ENCODE data around the gene PILRA.
A peak's percentile ranks its signal among the peaks of the same experiment; 100 is the strongest.

The PILRA gene

GRCh38 chr7:100427762-100428198 is 54.5 kb downstream of the PILRA start:
- Histone ChIP-seq H3K4me3 (ENCODE audit: low read length) (peak overlapping the region; percentile 1; the same call in 1 of the 2 replicates), H3K4me1 (ENCODE audit: control insufficient read depth, insufficient read depth, low read length) (peaks cover 6% of the 10 kb centered on the region), H3K9me3 (ENCODE audit: control insufficient read depth, insufficient read depth, low read length) (no peaks in the 10 kb centered on the region), H3K36me3 (ENCODE audit: control insufficient read depth, insufficient read depth, low read length) (peaks cover 5% of the 10 kb centered on the region), H3K27ac (ENCODE audit: low read length) (no peak overlapping the region), H3K27me3 (ENCODE audit: control insufficient read depth, insufficient read depth, low read length) (peaks cover 4% of the 10 kb centered on the region; the same call in 1 of the 2 replicates)
- WGBS (ENCODE audit: insufficient coverage, insufficient read length) = no CpG with 5 or more reads among the region's 16 CpGs
- DNase-seq (ENCODE audit: low read depth, low spot score) = no peak

GRCh38 chr7:100428199-100428966 is 55.1 kb downstream of the PILRA start, which contains the start of gene ZCWPW1:
Gene ZCWPW1 (minus strand): TSS chr7:100428703. CDS start chr7:100420649, 8,054 bp downstream.
- WGBS (ENCODE audit: insufficient coverage, insufficient read length) = no CpG with 5 or more reads among the region's 66 CpGs
- no peaks in the 10 kb centered on the region for H3K9me3 ChIP-seq (ENCODE audit: control insufficient read depth, insufficient read depth, low read length)

GRCh38 chr7:100428967-100429636 is 55.8 kb downstream of the PILRA start:
- no peaks in the 10 kb centered on the region for H3K9me3 ChIP-seq (ENCODE audit: control insufficient read depth, insufficient read depth, low read length)
- H3K4me3 ChIP-seq (ENCODE audit: low read length) = peak overlapping the region; percentile 77; the same call in 1 of the 2 replicates
- H3K27me3 ChIP-seq (ENCODE audit: control insufficient read depth, insufficient read depth, low read length) = peaks cover 4% of the 10 kb centered on the region; the same call in 1 of the 2 replicates
- peak; percentile 99 for DNase-seq (ENCODE audit: low read depth, low spot score)
- no CpG with 5 or more reads among the region's 40 CpGs for WGBS (ENCODE audit: insufficient coverage, insufficient read length)
- peaks cover 6% of the 10 kb centered on the region for H3K4me1 ChIP-seq (ENCODE audit: control insufficient read depth, insufficient read depth, low read length)
- H3K27ac ChIP-seq (ENCODE audit: low read length) = no peak overlapping the region
- H3K36me3 ChIP-seq (ENCODE audit: control insufficient read depth, insufficient read depth, low read length) = peaks cover 14% of the 10 kb centered on the region

More at GRCh38 chr7:100428199-100428966, 55.1 kb downstream of the PILRA start, which contains the start of gene ZCWPW1:
- Histone ChIP-seq H3K27me3 (ENCODE audit: control insufficient read depth, insufficient read depth, low read length) (peaks cover 4% of the 10 kb centered on the region; the same call in 1 of the 2 replicates), H3K4me3 (ENCODE audit: low read length) (peak within 1 kb of the TSS; percentile 77; the same call in 1 of the 2 replicates), H3K27ac (ENCODE audit: low read length) (no peak within 1 kb of the TSS), H3K4me1 (ENCODE audit: control insufficient read depth, insufficient read depth, low read length) (peaks cover 6% of the 10 kb centered on the region), H3K36me3 (ENCODE audit: control insufficient read depth, insufficient read depth, low read length) (peaks cover 11% of the 10 kb centered on the region)
- peak; percentile 95 for DNase-seq (ENCODE audit: low read depth, low spot score)

- Histone ChIP-seq H3K36me3 (ENCODE audit: control insufficient read depth, insufficient read depth, low read length) (peaks cover 17% of the 10 kb centered on the region), H3K27me3 (ENCODE audit: control insufficient read depth, insufficient read depth, low read length) (peaks cover 4% of the 10 kb centered on the region; the same call in 1 of the 2 replicates), H3K9me3 (ENCODE audit: control insufficient read depth, insufficient read depth, low read length) (no peaks in the 10 kb centered on the region), H3K4me1 (ENCODE audit: control insufficient read depth, insufficient read depth, low read length) (peaks cover 6% of the 10 kb centered on the region), H3K4me3 (ENCODE audit: low read length) (peak within 1 kb of the TSS; percentile 77), H3K27ac (ENCODE audit: low read length) (no peak within 1 kb of the TSS)
- no CpG with 5 or more reads among the region's 95 CpGs for whole genome bisulfite sequencing (ENCODE audit: insufficient coverage, insufficient read length)
- no peak for DNase-seq (ENCODE audit: low read depth, low spot score)
Measured at GRCh38 chr7:100429637-100430492, 56.6 kb downstream of the PILRA start, which contains the start of gene MEPCE. Gene MEPCE (plus strand): TSS chr7:100429831. CDS start chr7:100430019, 188 bp downstream.

- Histone ChIP-seq H3K4me3 (ENCODE audit: low read length) (peak overlapping the region; percentile 77; the same call in 1 of the 2 replicates), H3K36me3 (ENCODE audit: control insufficient read depth, insufficient read depth, low read length) (peaks cover 17% of the 10 kb centered on the region), H3K27me3 (ENCODE audit: control insufficient read depth, insufficient read depth, low read length) (peaks cover 4% of the 10 kb centered on the region; the same call in 1 of the 2 replicates), H3K27ac (ENCODE audit: low read length) (no peak overlapping the region), H3K4me1 (ENCODE audit: control insufficient read depth, insufficient read depth, low read length) (peaks cover 6% of the 10 kb centered on the region), H3K9me3 (ENCODE audit: control insufficient read depth, insufficient read depth, low read length) (no peaks in the 10 kb centered on the region)
- WGBS (ENCODE audit: insufficient coverage, insufficient read length) = no CpG with 5 or more reads among the region's 31 CpGs
- DNase-seq (ENCODE audit: low read depth, low spot score) = no peak
Measured at GRCh38 chr7:100430493-100431285, 57.4 kb downstream of the PILRA start.

- peaks cover 17% of the 10 kb centered on the region for H3K36me3 ChIP-seq (ENCODE audit: control insufficient read depth, insufficient read depth, low read length)
- peaks cover 6% of the 10 kb centered on the region for H3K4me1 ChIP-seq (ENCODE audit: control insufficient read depth, insufficient read depth, low read length)
- peaks cover 4% of the 10 kb centered on the region; the same call in 1 of the 2 replicates for H3K27me3 ChIP-seq (ENCODE audit: control insufficient read depth, insufficient read depth, low read length)
- no peaks in the 10 kb centered on the region for H3K9me3 ChIP-seq (ENCODE audit: control insufficient read depth, insufficient read depth, low read length)
- H3K27ac ChIP-seq (ENCODE audit: low read length) = no peak overlapping the region
- no peak for DNase-seq (ENCODE audit: low read depth, low spot score)
- no CpG with 5 or more reads among the region's 23 CpGs for WGBS (ENCODE audit: insufficient coverage, insufficient read length)
- no peak overlapping the region for H3K4me3 ChIP-seq (ENCODE audit: low read length)
Measured at GRCh38 chr7:100431286-100431735, 58.0 kb downstream of the PILRA start.

- WGBS (ENCODE audit: insufficient coverage, insufficient read length) = no CpG with 5 or more reads among the region's 4 CpGs
- peaks cover 17% of the 10 kb centered on the region for H3K36me3 ChIP-seq (ENCODE audit: control insufficient read depth, insufficient read depth, low read length)
- H3K27me3 ChIP-seq (ENCODE audit: control insufficient read depth, insufficient read depth, low read length) = peaks cover 4% of the 10 kb centered on the region; the same call in 1 of the 2 replicates
- H3K4me1 ChIP-seq (ENCODE audit: control insufficient read depth, insufficient read depth, low read length) = peaks cover 6% of the 10 kb centered on the region
- no peak overlapping the region for H3K27ac ChIP-seq (ENCODE audit: low read length)
- no peak overlapping the region for H3K4me3 ChIP-seq (ENCODE audit: low read length)
- no peak for DNase-seq (ENCODE audit: low read depth, low spot score)
- H3K9me3 ChIP-seq (ENCODE audit: control insufficient read depth, insufficient read depth, low read length) = no peaks in the 10 kb centered on the region
Measured at GRCh38 chr7:100432053-100432452, 58.8 kb downstream of the PILRA start.

- Histone ChIP-seq H3K27ac (ENCODE audit: low read length) (no peak overlapping the region), H3K4me3 (ENCODE audit: low read length) (no peak overlapping the region), H3K4me1 (ENCODE audit: control insufficient read depth, insufficient read depth, low read length) (peaks cover 6% of the 10 kb centered on the region), H3K27me3 (ENCODE audit: control insufficient read depth, insufficient read depth, low read length) (peaks cover 1% of the 10 kb centered on the region; the same call in 1 of the 2 replicates), H3K9me3 (ENCODE audit: control insufficient read depth, insufficient read depth, low read length) (no peaks in the 10 kb centered on the region), H3K36me3 (ENCODE audit: control insufficient read depth, insufficient read depth, low read length) (peaks cover 17% of the 10 kb centered on the region)
- DNase-seq (ENCODE audit: low read depth, low spot score) = no peak
- WGBS (ENCODE audit: insufficient coverage, insufficient read length) = no CpG with 5 or more reads among the region's 21 CpGs
Measured at GRCh38 chr7:100432621-100433275, 59.5 kb downstream of the PILRA start.

- Histone ChIP-seq H3K36me3 (ENCODE audit: control insufficient read depth, insufficient read depth, low read length) (peaks cover 17% of the 10 kb centered on the region), H3K4me1 (ENCODE audit: control insufficient read depth, insufficient read depth, low read length) (peaks cover 6% of the 10 kb centered on the region)
- no CpG with 5 or more reads among the region's 4 CpGs for WGBS (ENCODE audit: insufficient coverage, insufficient read length)
Measured at GRCh38 chr7:100433276-100433591, 59.9 kb downstream of the PILRA start.

More at GRCh38 chr7:100433276-100433591, 59.9 kb downstream of the PILRA start:
- Histone ChIP-seq H3K9me3 (ENCODE audit: control insufficient read depth, insufficient read depth, low read length) (no peaks in the 10 kb centered on the region), H3K4me3 (ENCODE audit: low read length) (no peak overlapping the region), H3K27ac (ENCODE audit: low read length) (no peak overlapping the region), H3K27me3 (ENCODE audit: control insufficient read depth, insufficient read depth, low read length) (no peaks in the 10 kb centered on the region)
- DNase-seq (ENCODE audit: low read depth, low spot score) = no peak

All from iPS DF 6.9 (cell line).